Effector memory CD4-positive, alpha-beta T cell (primary cell): ENCODE data around the gene ETV6.

ENCODE experiments used
- DNase-seq, 3 donors: peaks; one replicate each; pipeline ENCODE4 v3.0.0-alpha.2; 2020
- H3K27ac ChIP-seq: 2 replicates; pipeline ENCODE4 v1.7.0; 2013; ENCODE audit warnings: mild to moderate bottlenecking, low read length, moderate library complexity; ENCODE audit not compliant: insufficient read depth, poor library complexity, severe bottlenecking
- H3K27me3 ChIP-seq: replicated peaks from 2 replicates; pipeline ENCODE4 v1.7.0; 2013; ENCODE audit warnings: mild to moderate bottlenecking, low read length; ENCODE audit not compliant: insufficient read depth, control insufficient read depth, poor library complexity, severe bottlenecking
- H3K36me3 ChIP-seq: 2 replicates; pipeline ENCODE4 v1.7.0; 2013; ENCODE audit warnings: mild to moderate bottlenecking, low read length, moderate library complexity; ENCODE audit not compliant: control insufficient read depth, insufficient read depth
- H3K4me1 ChIP-seq: 2 replicates; pipeline ENCODE4 v1.7.0; 2013; ENCODE audit warnings: low read length, mild to moderate bottlenecking; ENCODE audit not compliant: control insufficient read depth, insufficient read depth, poor library complexity, severe bottlenecking
- H3K4me3 ChIP-seq: 2 replicates; pipeline ENCODE4 v1.7.0; 2013; ENCODE audit warnings: low read length, low read depth, mild to moderate bottlenecking; ENCODE audit not compliant: insufficient read depth, poor library complexity, severe bottlenecking
- H3K9me3 ChIP-seq: 2 replicates; pipeline ENCODE4 v1.7.0; 2013; ENCODE audit warnings: mild to moderate bottlenecking, low read length, moderate library complexity; ENCODE audit not compliant: control insufficient read depth

The ETV6 gene

GRCh38 chr12:11654338-11654737, 4.9 kb downstream of the ETV6 start:
- no peak for DNase-seq
- Histone ChIP-seq H3K4me1 (peaks cover 29% of the 10 kb centered on the region), H3K9me3 (no peaks in the 10 kb centered on the region), H3K27me3 (no peaks in the 10 kb centered on the region), H3K36me3 (no peaks in the 10 kb centered on the region), H3K27ac (no peak overlapping the region), H3K4me3 (no peak overlapping the region)

- Histone ChIP-seq H3K9me3 (no peaks in the 10 kb centered on the region), H3K27me3 (no peaks in the 10 kb centered on the region), H3K4me1 (peaks cover 34% of the 10 kb centered on the region), H3K4me3 (no peak overlapping the region), H3K36me3 (no peaks in the 10 kb centered on the region), H3K27ac (no peak overlapping the region)
- no peak for DNase-seq
Measured at GRCh38 chr12:11654802-11655201, 5.3 kb downstream of the ETV6 start.

- no peak overlapping the region for H3K4me3 ChIP-seq
Measured at GRCh38 chr12:11655842-11656241, 6.4 kb downstream of the ETV6 start.

GRCh38 chr12:11656550-11656949, 7.1 kb downstream of the ETV6 start:
- H3K27ac ChIP-seq = no peak overlapping the region
- H3K9me3 ChIP-seq = no peaks in the 10 kb centered on the region
- H3K4me3 ChIP-seq = no peak overlapping the region
- peaks cover 35% of the 10 kb centered on the region for H3K4me1 ChIP-seq
- H3K36me3 ChIP-seq = no peaks in the 10 kb centered on the region
- DNase-seq = no peak
- no peaks in the 10 kb centered on the region for H3K27me3 ChIP-seq

More at GRCh38 chr12:11655842-11656241, 6.4 kb downstream of the ETV6 start:
- peaks cover 34% of the 10 kb centered on the region for H3K4me1 ChIP-seq
- no peaks in the 10 kb centered on the region for H3K36me3 ChIP-seq
- no peak for DNase-seq
- no peaks in the 10 kb centered on the region for H3K27me3 ChIP-seq
- H3K27ac ChIP-seq = no peak overlapping the region
- no peaks in the 10 kb centered on the region for H3K9me3 ChIP-seq

GRCh38 chr12:11657511-11657910, 8.0 kb downstream of the ETV6 start:
- Histone ChIP-seq H3K36me3 (no peaks in the 10 kb centered on the region), H3K4me1 (peaks cover 36% of the 10 kb centered on the region), H3K27ac (no peak overlapping the region), H3K27me3 (no peaks in the 10 kb centered on the region), H3K4me3 (no peak overlapping the region), H3K9me3 (no peaks in the 10 kb centered on the region)
- DNase-seq = no peak

- no peak overlapping the region for H3K27ac ChIP-seq
- no peak for DNase-seq
- H3K4me1 ChIP-seq = peaks cover 23% of the 10 kb centered on the region
- no peaks in the 10 kb centered on the region for H3K27me3 ChIP-seq
- H3K4me3 ChIP-seq = no peak overlapping the region
- no peaks in the 10 kb centered on the region for H3K36me3 ChIP-seq
- no peaks in the 10 kb centered on the region for H3K9me3 ChIP-seq
Measured at GRCh38 chr12:11658791-11659190, 9.3 kb downstream of the ETV6 start.

- H3K27me3 ChIP-seq = no peaks in the 10 kb centered on the region
Measured at GRCh38 chr12:11660624-11661023, 11.2 kb downstream of the ETV6 start.

GRCh38 chr12:11661491-11662089, 12.1 kb downstream of the ETV6 start:
- no peak overlapping the region for H3K27ac ChIP-seq
- H3K4me3 ChIP-seq = no peak overlapping the region
- no peaks in the 10 kb centered on the region for H3K27me3 ChIP-seq
- no peaks in the 10 kb centered on the region for H3K36me3 ChIP-seq
- no peak for DNase-seq
- no peaks in the 10 kb centered on the region for H3K9me3 ChIP-seq
- peaks cover 28% of the 10 kb centered on the region for H3K4me1 ChIP-seq

More at GRCh38 chr12:11660624-11661023, 11.2 kb downstream of the ETV6 start:
- H3K36me3 ChIP-seq = no peaks in the 10 kb centered on the region
- H3K9me3 ChIP-seq = no peaks in the 10 kb centered on the region
- H3K4me3 ChIP-seq = no peak overlapping the region
- no peak overlapping the region for H3K27ac ChIP-seq
- peaks cover 28% of the 10 kb centered on the region for H3K4me1 ChIP-seq
- no peak for DNase-seq

GRCh38 chr12:11662369-11662768, 12.9 kb downstream of the ETV6 start:
- Histone ChIP-seq H3K9me3 (no peaks in the 10 kb centered on the region), H3K4me3 (no peak overlapping the region), H3K27ac (no peak overlapping the region), H3K27me3 (no peaks in the 10 kb centered on the region), H3K4me1 (peaks cover 33% of the 10 kb centered on the region), H3K36me3 (no peaks in the 10 kb centered on the region)
- DNase-seq = no peak

GRCh38 chr12:11663130-11663529, 13.7 kb downstream of the ETV6 start:
- Histone ChIP-seq H3K27me3 (no peaks in the 10 kb centered on the region), H3K36me3 (no peaks in the 10 kb centered on the region), H3K9me3 (no peaks in the 10 kb centered on the region), H3K4me1 (peaks cover 27% of the 10 kb centered on the region), H3K4me3 (no peak overlapping the region), H3K27ac (no peak overlapping the region)
- DNase-seq = no peak
